Adipose tissue (tissue), 3 donors: ENCODE measurements around the gene ACTMAP. TPM values are rescaled to one million over a fixed set of nuclear protein-coding genes. Genes with fewer than 3 reads are reported as not detected.

ENCODE experiments used
- polyA plus RNA-seq, 3 donors: library from polyadenylated mRNA; stranded (reverse); fragments of 200-250 nt; gene quantifications; one replicate each; pipeline ENCODE4 v1.2.3, GENCODE V29; 2013
- donor health status: healthy with polysubstance abuse.
- donor health status: Bipolar disorder and iron deficiency.
- donor health status: healthy.

The ACTMAP gene
- polyA plus RNA-seq, 3 donors: 3.5 to 7.1 (median 5.1) TPM

Other genes with a start within 250 kb of the ACTMAP start
- gene SHKBP1, start 173.6 kb downstream of the ACTMAP start, polyA plus RNA-seq: 10 to 100 TPM; 35.6 to 67.6 (median 55.1) TPM
- gene LTBP4, start 149.1 kb downstream of the ACTMAP start, polyA plus RNA-seq: 100 to 1,000 TPM in 2 of 3 donors, 10 to 100 TPM in 1; 35.5 to 125 (median 124) TPM
- gene NUMBL, start 59.8 kb downstream of the ACTMAP start, polyA plus RNA-seq: 10 to 100 TPM in 2 of 3 donors, 1 to 10 TPM in 1; 7.1 to 30.7 (median 27.2) TPM
- gene COQ8B, start 33.6 kb downstream of the ACTMAP start, polyA plus RNA-seq: 10 to 100 TPM; 26.2 to 35.5 (median 29.4) TPM
- 10 to 100 TPM; 14.6 to 58.3 (median 43.1) TPM for gene ITPKC, start 33.4 kb downstream of the ACTMAP start, polyA plus RNA-seq
- gene SNRPA, start 726 bp upstream of the ACTMAP start, polyA plus RNA-seq: 10 to 100 TPM; 21.2 to 44.1 (median 42.8) TPM
- gene MIA, start 25.0 kb upstream of the ACTMAP start, polyA plus RNA-seq: under 1 TPM in 2 of 3 donors, not detected in 1; 0.61 to 0.67 TPM
- gene RAB4B, start 27.8 kb upstream of the ACTMAP start, polyA plus RNA-seq: 10 to 100 TPM; 19.6 to 41.4 (median 31.7) TPM
- gene EGLN2, start 48.7 kb upstream of the ACTMAP start, polyA plus RNA-seq: 100 to 1,000 TPM in 1 of 3 donors, 10 to 100 TPM in 2; 30.5 to 121 (median 93.1) TPM
- gene CYP2A6, start 100.0 kb upstream of the ACTMAP start, polyA plus RNA-seq: under 1 TPM in 2 of 3 donors, not detected in 1; 0.22 to 0.42 TPM
- not detected for gene CYP2A7, start 131.8 kb upstream of the ACTMAP start, polyA plus RNA-seq
- gene CYP2B6, start 240.8 kb upstream of the ACTMAP start, polyA plus RNA-seq: not detected